Measurements from ENCODE around the gene RAB22A. TPM values are rescaled to one million over a fixed set of nuclear protein-coding genes. Genes with fewer than 3 reads are reported as not detected.

The RAB22A gene
- total and polyA plus RNA-seq, 2 donors (not counting 3 experiments of a cell fraction or from before 2014, with no cell fraction given) = 8.6 to 16.3 TPM

- Histone ChIP-seq H3K9me3 (replicated peaks; ENCODE audit: control insufficient read depth, insufficient read depth, low read length) (no peaks in the 10 kb centered on the region), H3K9me1 (replicated peaks; ENCODE audit: control insufficient read depth, extremely low read depth, insufficient read depth, low read length) (no peaks in the 10 kb centered on the region), H3K36me3 (ENCODE audit: control insufficient read depth in 2 of 2, extremely low read depth in 1 of 2, insufficient read depth in 2 of 2, low read length in 2 of 2) (no peaks in the 10 kb centered on the region), H2AFZ (ENCODE audit: low read depth, low read length) (no peak overlapping the region), H3K4me3 (replicated peaks in 1 of 3; ENCODE audit: insufficient read depth in 1 of 3, low read depth in 1 of 3, low read length in 3 of 3) (no peak overlapping the region), H3K79me2 (ENCODE audit: control insufficient read depth, insufficient read depth, low read length) (no peaks in the 10 kb centered on the region), H4K20me1 (replicated peaks; ENCODE audit: control insufficient read depth, extremely low read depth, insufficient read depth, low read length) (no peaks in the 10 kb centered on the region), H3K27ac (ENCODE audit: insufficient read depth, low read depth, low read length) (no peak overlapping the region), H3K4me2 (ENCODE audit: insufficient read depth, low read length) (no peak overlapping the region), H3K4me1 (ENCODE audit: control insufficient read depth, extremely low read depth, insufficient read depth, low read length) (no peaks in the 10 kb centered on the region), H3K9ac (replicated peaks; ENCODE audit: extremely low read depth, insufficient read depth, low read length) (no peak overlapping the region), H3K27me3 (ENCODE audit: control insufficient read depth in 2 of 2, insufficient read depth in 2 of 2, low read length in 2 of 2) (no peaks in the 10 kb centered on the region)
- CTCF ChIA-PET = interaction anchor here (1.0 kb wide), 1 partner anchor 13 kb away, joined by 3 read pairs; no protein-coding TSS in a partner anchor
- BruUV-seq (replicated peaks) = no TSS peak
- dilution Hi-C loops (cut with MboI; ENCODE audit: extremely low pct_ligation_motif_present, low sequenced_read_pairs) (no loop called here), intact Hi-C loops (cut with micrococcal nuclease) (no loop called here)
- TF ChIP-seq GATA2 (IDR thresholded peaks at IDR 0.05; ENCODE audit: insufficient read depth, insufficient read length, low read depth, low read length) = no peak
- no peak for TF ChIP-seq CTCF (IDR thresholded peaks at IDR 0.05; ENCODE audit: extremely low read depth in 1 of 2, insufficient read depth in 1 of 2, low read depth in 1 of 2, low read length in 2 of 2)
- no peak for TF ChIP-seq POLR2AphosphoS5 (IDR thresholded peaks at IDR 0.05; ENCODE audit: insufficient read depth, low read depth, low read length)
- TF ChIP-seq MYC (IDR thresholded peaks at IDR 0.05; ENCODE audit: low read depth, low read length) = no peak
- no peak for TF ChIP-seq EZH2 (IDR thresholded peaks at IDR 0.05; ENCODE audit: borderline replicate concordance, low read depth, low read length, severe bottlenecking)
- TF ChIP-seq POLR2A (IDR thresholded peaks at IDR 0.05; ENCODE audit: low read depth, low read length) = no peak
- FAIRE-seq (peak; percentile 70), DNase-seq (ENCODE audit: low read depth, low spot score) (no peak)
- POLR2A ChIA-PET = no interaction called here
Measured at GRCh38 chr20:58378704-58379103, 69.2 kb downstream of the RAB22A start.

- H3K4me1 ChIP-seq (ENCODE audit: control insufficient read depth, extremely low read depth, insufficient read depth, low read length) = no peaks in the 10 kb centered on the region
- FAIRE-seq = no peak
- H3K9me1 ChIP-seq (replicated peaks; ENCODE audit: control insufficient read depth, extremely low read depth, insufficient read depth, low read length) = no peaks in the 10 kb centered on the region
- no TSS peak for BruUV-seq (replicated peaks)
- no peak overlapping the region for H3K4me2 ChIP-seq (ENCODE audit: insufficient read depth, low read length)
- H3K9ac ChIP-seq (replicated peaks; ENCODE audit: extremely low read depth, insufficient read depth, low read length) = no peak overlapping the region
- intact Hi-C loops (cut with micrococcal nuclease) = no loop called here
- no peaks in the 10 kb centered on the region for H3K27me3 ChIP-seq (ENCODE audit: control insufficient read depth in 2 of 2, insufficient read depth in 2 of 2, low read length in 2 of 2)
- H4K20me1 ChIP-seq (replicated peaks; ENCODE audit: control insufficient read depth, extremely low read depth, insufficient read depth, low read length) = no peaks in the 10 kb centered on the region
- no peak overlapping the region for H3K27ac ChIP-seq (ENCODE audit: insufficient read depth, low read depth, low read length)
- ChIA-PET CTCF (no interaction called here), POLR2A (interaction anchor here (0.6 kb wide), 1 partner anchor 22 kb away, joined by 3 read pairs; no protein-coding TSS in a partner anchor)
- H3K9me3 ChIP-seq (replicated peaks; ENCODE audit: control insufficient read depth, insufficient read depth, low read length) = no peaks in the 10 kb centered on the region
- TF ChIP-seq EZH2 (IDR thresholded peaks at IDR 0.05; ENCODE audit: borderline replicate concordance, low read depth, low read length, severe bottlenecking) (no peak), JUN (IDR thresholded peaks at IDR 0.05; ENCODE audit: borderline replicate concordance, insufficient read depth, insufficient read length, low read depth) (no peak), MAX (IDR thresholded peaks at IDR 0.05; ENCODE audit: insufficient read depth, insufficient read length) (no peak)
- H3K79me2 ChIP-seq (ENCODE audit: control insufficient read depth, insufficient read depth, low read length) = no peaks in the 10 kb centered on the region
- dilution Hi-C loops (cut with MboI; ENCODE audit: extremely low pct_ligation_motif_present, low sequenced_read_pairs) = no loop called here
- no peaks in the 10 kb centered on the region for H3K36me3 ChIP-seq (ENCODE audit: control insufficient read depth in 2 of 2, extremely low read depth in 1 of 2, insufficient read depth in 2 of 2, low read length in 2 of 2)
- no peak overlapping the region for H3K4me3 ChIP-seq (replicated peaks in 1 of 3; ENCODE audit: insufficient read depth in 1 of 3, low read depth in 1 of 3, low read length in 3 of 3)
- H2AFZ ChIP-seq (ENCODE audit: low read depth, low read length) = no peak overlapping the region
- DNase-seq (ENCODE audit: low read depth, low spot score) = no peak
Measured at GRCh38 chr20:58381627-58382026, 72.1 kb downstream of the RAB22A start.
